Common myeloid progenitor, CD34-positive (primary cell): ENCODE results near the gene PCDHB13.
"Not testable (repeated sequence)": the region's sequence is repeated elsewhere in the genome, so short reads cannot be mapped to it uniquely, and the experiment has no call there.

Source experiments
- CTCF ChIA-PET: fragments of 350-600 bp; sonication (Branson Sonifier 250); formaldehyde crosslinking; loops from one replicate; lab custom pipeline; 2021; ENCODE audit warnings: antibody characterized with exemption; lab: Charles Lee
- POLR2A ChIA-PET: fragments of 350-600 bp; sonication (Branson Sonifier 250); formaldehyde crosslinking; loops from one replicate; lab custom pipeline; 2021; ENCODE audit warnings: antibody characterized with exemption; lab: Charles Lee
- DNase-seq, 3 donors: peaks; one replicate each; pipeline versions ENCODE4 v3.0.0 to v3.0.0-alpha.2; 2013
- H3K27ac ChIP-seq, 2 experiments: 1 replicate in 1 of 2; 2 replicates in 1 of 2; pipeline ENCODE4 v1.7.0; 2013; ENCODE audit warnings: inconsistent platforms in 2 of 2, low read length in 2 of 2, mild to moderate bottlenecking in 2 of 2, low read depth in 1 of 2, moderate library complexity in 1 of 2; ENCODE audit not compliant: severe bottlenecking in 2 of 2, insufficient read depth in 1 of 2, poor library complexity in 1 of 2
- H3K27me3 ChIP-seq, 5 experiments: replicated peaks in 2 of 5; 1 replicate in 3 of 5; 2 replicates in 2 of 5; pipeline versions ENCODE4 v1.6.1 to v1.7.0; 2013; ENCODE audit warnings: low read length in 4 of 5, mild to moderate bottlenecking in 2 of 5, moderate library complexity in 2 of 5, inconsistent platforms in 1 of 5; ENCODE audit not compliant: insufficient read depth in 5 of 5, control insufficient read depth in 4 of 5
- H3K36me3 ChIP-seq, 4 experiments: 1 replicate in 2 of 4; 2 replicates in 2 of 4; pipeline versions ENCODE4 v1.6.1 to v1.7.0; 2013; ENCODE audit warnings: low read length in 3 of 4, control low read depth in 1 of 4, mild to moderate bottlenecking in 1 of 4; ENCODE audit not compliant: control insufficient read depth in 4 of 4, insufficient read depth in 4 of 4
- H3K4me1 ChIP-seq, 4 experiments: 1 replicate in 3 of 4; 2 replicates in 1 of 4; pipeline versions ENCODE4 v1.6.1 to v1.7.1; 2013; ENCODE audit warnings: low read length in 3 of 4, mild to moderate bottlenecking in 3 of 4, control low read depth in 1 of 4, inconsistent platforms in 1 of 4, moderate library complexity in 1 of 4; ENCODE audit not compliant: control insufficient read depth in 4 of 4, insufficient read depth in 4 of 4; ENCODE audit errors: control extremely low read depth in 1 of 4
- H3K4me3 ChIP-seq, 7 experiments: 1 replicate in 4 of 7; 2 replicates in 3 of 7; pipeline versions ENCODE4 v1.5.1 to v1.7.0; 2013; ENCODE audit warnings: mild to moderate bottlenecking in 7 of 7, low read length in 6 of 7, moderate library complexity in 6 of 7, inconsistent platforms in 2 of 7, low read depth in 2 of 7, control low read depth in 1 of 7; ENCODE audit not compliant: insufficient read depth in 4 of 7, control insufficient read depth in 1 of 7; ENCODE audit errors: extremely low read depth in 1 of 7
- H3K9me3 ChIP-seq, 5 experiments: 1 replicate in 4 of 5; 2 replicates in 1 of 5; pipeline versions ENCODE4 v1.6.1 to v1.7.1; 2013; ENCODE audit warnings: low read length in 4 of 5, mild to moderate bottlenecking in 2 of 5, inconsistent platforms in 1 of 5, low read depth in 1 of 5, moderate library complexity in 1 of 5; ENCODE audit not compliant: control insufficient read depth in 4 of 5, insufficient read depth in 2 of 5; ENCODE audit errors: control extremely low read depth in 1 of 5
- whole genome bisulfite sequencing: methylation state at CpG from one replicate; pipeline ENCODE4 v1.1.5; 2013; ENCODE audit not compliant: insufficient coverage; 5-methylcytosine and 5-hydroxymethylcytosine counted together

The PCDHB13 gene

DNA sequence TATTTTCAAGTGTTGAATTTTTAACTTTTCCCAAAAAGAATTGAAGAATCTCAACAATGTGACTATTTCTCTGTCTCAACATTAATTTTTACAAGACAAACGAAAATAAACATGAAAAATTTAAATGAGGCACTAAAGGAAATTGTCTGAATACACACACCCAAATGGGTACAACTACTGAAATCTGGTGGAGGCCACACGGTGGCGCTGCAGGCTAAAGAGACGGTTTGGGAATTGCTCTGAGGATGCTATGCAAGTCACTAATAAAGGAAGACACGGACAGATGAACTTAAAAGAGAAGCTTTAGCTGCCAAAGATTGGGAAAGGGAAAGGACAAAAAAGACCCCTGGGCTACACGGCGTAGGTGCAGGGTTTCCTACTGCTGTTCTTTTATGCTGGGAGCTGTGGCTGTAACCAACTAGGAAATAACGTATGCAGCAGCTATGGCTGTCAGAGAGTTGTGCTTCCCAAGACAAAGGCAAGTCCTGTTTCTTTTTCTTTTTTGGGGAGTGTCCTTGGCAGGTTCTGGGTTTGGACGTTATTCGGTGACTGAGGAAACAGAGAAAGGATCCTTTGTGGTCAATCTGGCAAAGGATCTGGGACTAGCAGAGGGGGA is 21.5 kb upstream of the PCDHB13 start, which contains the start of gene PCDHB10:
PCDHB10 (plus strand) TSS at position 244 of the 616 bp plus-strand sequence; CDS start at position 444, 200 bp downstream.
- Histone ChIP-seq H3K4me3 (no peak within 1 kb of the TSS), H3K9me3 (peaks cover 0 to 16% (median 8%) of the 10 kb centered on the region in 5 experiments), H3K27me3 (peaks cover 3 to 40% (median 8%) of the 10 kb centered on the region in 5 experiments), H3K4me1 (no peaks in the 10 kb centered on the region), H3K27ac (no peak within 1 kb of the TSS), H3K36me3 (no peaks in the 10 kb centered on the region)
- ChIA-PET POLR2A (interaction anchor here (0.6 kb wide), 1 partner anchor 245 kb away, joined by 3 read pairs; no protein-coding TSS in a partner anchor), CTCF (no interaction called here)
- peak in 2 of 3 donors; percentile 16 to 18 for DNase-seq
- 7% methylated on average over 7 of the region's 10 CpGs for WGBS

DNA sequence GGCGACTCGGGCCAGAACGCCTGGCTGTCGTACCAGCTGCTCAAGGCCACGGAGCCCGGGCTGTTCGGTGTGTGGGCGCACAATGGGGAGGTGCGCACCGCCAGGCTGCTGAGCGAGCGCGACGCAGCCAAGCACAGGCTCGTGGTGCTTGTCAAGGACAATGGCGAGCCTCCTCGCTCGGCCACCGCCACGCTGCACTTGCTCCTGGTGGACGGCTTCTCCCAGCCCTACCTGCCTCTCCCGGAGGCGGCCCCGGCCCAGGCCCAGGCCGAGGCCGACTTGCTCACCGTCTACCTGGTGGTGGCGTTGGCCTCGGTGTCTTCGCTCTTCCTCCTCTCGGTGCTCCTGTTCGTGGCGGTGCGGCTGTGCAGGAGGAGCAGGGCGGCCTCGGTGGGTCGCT is 19.4 kb upstream of the PCDHB13 start:
- H3K4me1 ChIP-seq, POLR2A ChIA-PET, H3K36me3 ChIP-seq, H3K4me3 ChIP-seq, CTCF ChIA-PET, H3K27ac ChIP-seq, DNase-seq: not testable (repeated sequence)
- H3K27me3 ChIP-seq = peaks cover 3 to 28% (median 4%) of the 10 kb centered on the region in 5 experiments
- WGBS = no CpG with 5 or more reads among the region's 37 CpGs
- peaks cover 2 to 18% (median 11%) of the 10 kb centered on the region in 5 experiments for H3K9me3 ChIP-seq

DNA sequence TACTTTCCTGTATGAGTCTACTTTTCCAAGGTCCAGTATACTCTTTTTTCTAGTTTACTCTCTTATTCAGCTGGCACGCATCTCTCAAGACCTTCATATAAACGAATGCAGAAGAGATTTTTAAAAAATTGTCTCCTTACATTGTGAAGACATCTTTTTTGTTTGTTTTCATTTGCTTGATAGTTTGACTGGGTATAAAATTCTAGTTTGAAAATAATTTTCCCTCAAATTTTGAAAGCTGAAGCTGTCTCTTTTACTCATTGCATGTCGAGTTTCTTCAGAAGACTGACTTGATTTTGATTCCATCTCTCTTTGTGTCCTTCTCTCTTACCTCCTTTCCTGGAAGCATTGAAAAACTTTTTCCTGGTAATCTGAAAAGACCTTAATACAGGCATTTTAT is 17.4 kb upstream of the PCDHB13 start:
- Histone ChIP-seq H3K9me3 (peaks cover 11 to 34% (median 14%) of the 10 kb centered on the region in 5 experiments), H3K27me3 (peaks cover 3 to 41% (median 9%) of the 10 kb centered on the region in 5 experiments), H3K4me1 (no peaks in the 10 kb centered on the region), H3K4me3 (no peak overlapping the region), H3K27ac (no peak overlapping the region), H3K36me3 (no peaks in the 10 kb centered on the region)
- POLR2A ChIA-PET = no interaction called here
- CTCF ChIA-PET = no interaction called here
- DNase-seq = no peak
- WGBS = 80% methylated on average over 1 of the region's 3 CpGs

DNA sequence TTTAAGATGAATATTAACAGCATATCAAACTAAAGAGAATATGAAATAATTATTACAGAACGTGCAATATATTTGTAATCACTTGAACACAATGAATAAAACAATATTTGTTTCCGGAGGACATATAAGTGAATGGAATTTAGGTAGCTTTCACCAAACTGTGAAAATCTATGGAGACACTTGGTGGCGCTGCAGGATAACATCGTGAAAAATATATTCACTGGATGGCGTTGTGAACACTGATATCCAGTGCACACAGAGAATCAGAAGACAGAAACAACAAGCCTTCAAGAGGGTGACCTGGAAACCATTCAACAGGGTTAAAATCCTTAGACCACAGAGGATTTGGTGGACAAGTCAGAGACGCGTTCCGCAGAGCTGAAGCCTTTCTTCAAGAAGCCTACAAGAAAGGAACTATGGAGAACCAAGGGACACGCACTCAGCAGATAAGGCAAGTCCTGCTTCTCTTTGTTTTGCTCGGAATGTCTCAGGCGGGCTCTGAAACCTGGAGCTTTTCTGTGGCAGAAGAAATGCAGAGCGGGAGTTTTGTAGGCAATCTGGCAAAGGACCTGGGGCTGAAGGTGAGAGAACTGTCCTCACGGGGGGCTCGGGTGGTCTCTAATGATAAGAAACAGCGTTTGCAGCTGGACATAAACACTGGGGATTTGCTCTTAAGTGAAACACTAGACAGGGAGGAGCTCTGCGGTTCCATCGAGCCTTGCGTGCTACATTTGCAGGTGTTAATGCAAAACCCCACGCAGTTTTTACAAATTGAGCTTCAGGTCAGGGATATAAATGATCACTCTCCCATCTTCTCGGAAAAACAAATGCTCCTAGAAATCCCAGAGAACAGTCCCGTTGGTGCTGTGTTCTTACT is 14.1 kb upstream of the PCDHB13 start, which contains the start of gene PCDHB11:
PCDHB11 (plus strand) TSS at position 269 of the 877 bp plus-strand sequence; CDS start at position 417, 148 bp downstream.
- peaks cover 11 to 35% (median 15%) of the 10 kb centered on the region in 5 experiments for H3K9me3 ChIP-seq
- H3K4me3 ChIP-seq = peak within 1 kb of the TSS in 1 of 7 experiments; percentile 19

DNA sequence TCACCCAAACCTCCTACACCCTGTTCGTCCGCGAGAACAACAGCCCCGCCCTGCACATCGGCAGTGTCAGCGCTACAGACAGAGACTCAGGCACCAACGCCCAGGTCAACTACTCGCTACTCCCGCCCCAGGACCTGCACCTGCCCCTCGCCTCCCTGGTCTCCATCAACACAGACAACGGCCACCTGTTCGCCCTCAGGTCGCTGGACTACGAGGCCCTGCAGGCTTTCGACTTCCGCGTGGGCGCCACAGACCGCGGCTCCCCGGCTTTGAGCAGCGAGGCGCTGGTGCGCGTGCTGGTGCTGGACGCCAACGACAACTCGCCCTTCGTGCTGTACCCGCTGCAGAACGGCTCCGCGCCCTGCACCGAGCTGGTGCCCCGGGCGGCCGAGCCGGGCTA is 12.6 kb upstream of the PCDHB13 start:
- peaks cover 3 to 29% (median 4%) of the 10 kb centered on the region in 5 experiments for H3K27me3 ChIP-seq
- WGBS = 41% methylated on average over 8 of the region's 38 CpGs

More for the DNA sequence above, 14.1 kb upstream of the PCDHB13 start, which contains the start of gene PCDHB11:
- no peaks in the 10 kb centered on the region for H3K4me1 ChIP-seq
- H3K36me3 ChIP-seq = no peaks in the 10 kb centered on the region
- POLR2A ChIA-PET = interaction anchor here (0.5 to 1.0 kb wide), 2 partner anchors 33 to 39 kb away, joined by 3 read pairs; no protein-coding TSS in a partner anchor
- H3K27me3 ChIP-seq = peaks cover 3 to 31% (median 6%) of the 10 kb centered on the region in 5 experiments
- no peak within 1 kb of the TSS for H3K27ac ChIP-seq
- CTCF ChIA-PET = no interaction called here
- WGBS = 42% methylated on average over 18 of the region's 21 CpGs
- DNase-seq = peak in 2 of 3 donors; percentile 2 to 3

DNA sequence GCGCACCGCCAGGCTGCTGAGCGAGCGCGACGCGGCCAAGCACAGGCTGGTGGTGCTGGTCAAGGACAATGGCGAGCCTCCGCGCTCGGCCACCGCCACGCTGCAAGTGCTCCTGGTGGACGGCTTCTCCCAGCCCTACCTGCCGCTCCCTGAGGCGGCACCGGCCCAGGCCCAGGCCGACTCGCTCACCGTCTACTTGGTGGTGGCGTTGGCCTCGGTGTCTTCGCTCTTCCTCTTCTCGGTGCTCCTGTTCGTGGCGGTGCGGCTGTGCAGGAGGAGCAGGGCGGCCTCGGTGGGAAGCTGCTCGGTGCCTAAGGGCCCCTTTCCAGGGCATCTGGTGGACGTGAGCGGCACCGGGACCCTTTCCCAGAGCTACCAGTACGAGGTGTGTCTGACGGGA is 12.1 kb upstream of the PCDHB13 start:
- DNase-seq, H3K4me1 ChIP-seq, H3K4me3 ChIP-seq, POLR2A ChIA-PET, CTCF ChIA-PET, H3K36me3 ChIP-seq, H3K27ac ChIP-seq: not testable (repeated sequence)
- WGBS = 34% methylated on average over 27 of the region's 35 CpGs
- H3K9me3 ChIP-seq = peaks cover 8 to 34% (median 15%) of the 10 kb centered on the region in 5 experiments
- H3K27me3 ChIP-seq = peaks cover 3 to 32% (median 4%) of the 10 kb centered on the region in 5 experiments

More for the DNA sequence above, 12.6 kb upstream of the PCDHB13 start:
- peaks cover 12 to 34% (median 15%) of the 10 kb centered on the region in 5 experiments for H3K9me3 ChIP-seq
- POLR2A ChIA-PET, H3K27ac ChIP-seq, DNase-seq, H3K36me3 ChIP-seq, CTCF ChIA-PET, H3K4me1 ChIP-seq, H3K4me3 ChIP-seq: not testable (repeated sequence)
